ENCODE data around the gene ATRN. TPM values are rescaled to one million over a fixed set of nuclear protein-coding genes. Genes with fewer than 3 reads are reported as not detected.

The ATRN gene
- total and polyA plus RNA-seq, 2 experiments from 2014 or later = 14.7 to 71.1 TPM

DNA sequence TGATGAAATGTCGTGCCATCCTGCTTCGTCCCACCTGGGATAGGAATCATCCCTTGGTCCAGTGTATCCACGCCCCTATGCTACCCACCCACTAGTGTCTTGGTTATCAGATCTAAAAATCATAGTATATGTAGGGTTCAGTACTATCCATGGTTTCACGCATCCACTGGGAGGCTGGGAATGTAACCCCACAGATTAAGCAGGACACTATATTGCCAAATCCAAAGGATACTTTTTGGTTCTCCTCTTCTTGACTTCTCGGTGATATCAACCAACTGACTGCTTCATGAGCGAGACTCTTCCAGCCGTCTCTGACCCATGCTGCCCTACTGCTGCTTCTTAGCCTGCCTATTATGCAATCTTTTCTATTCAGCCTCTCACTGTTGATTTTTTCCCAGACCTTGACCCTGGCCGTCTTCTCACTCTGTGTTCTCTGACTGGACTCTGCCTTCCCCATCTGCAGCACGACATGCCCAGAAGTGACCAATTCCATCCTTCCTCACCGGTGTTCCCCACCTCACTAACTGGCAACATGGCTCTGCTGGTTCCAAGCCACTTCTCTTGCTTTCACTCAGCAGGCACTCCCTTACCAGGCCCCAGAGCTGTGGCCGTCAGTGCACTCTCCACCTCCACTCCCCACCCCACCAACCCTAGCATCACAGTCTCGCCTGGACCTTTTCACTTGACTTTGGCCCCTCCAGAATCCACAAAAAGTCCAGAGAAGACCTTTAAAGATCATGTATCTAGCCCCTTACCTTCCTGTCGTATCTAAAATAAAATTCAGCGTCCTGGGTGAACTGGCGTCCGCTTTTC, 157.9 kb downstream of the ATRN start:
- no peak overlapping the region for H3K4me2 ChIP-seq
- no peaks in the 10 kb centered on the region for H3K4me1 ChIP-seq (ENCODE audit: insufficient read depth)
- H3K79me2 ChIP-seq = no peaks in the 10 kb centered on the region
- no peak for DNase-seq (ENCODE audit: low spot score)
- no peaks in the 10 kb centered on the region for H3K9me3 ChIP-seq (ENCODE audit: low read depth)
- no peak overlapping the region for H3K4me3 ChIP-seq
- H3K27ac ChIP-seq = no peak overlapping the region
- TF ChIP-seq EZH2phosphoT487 (IDR thresholded peaks at IDR 0.05; ENCODE audit: low read depth, severe bottlenecking, unreplicated experiment) (no peak), CTCF (IDR thresholded peaks at IDR 0.05; ENCODE audit: poor library complexity) (no peak), EZH2 (IDR thresholded peaks at IDR 0.05; ENCODE audit: borderline replicate concordance) (no peak)
- H3K9me2 ChIP-seq (replicated peaks; ENCODE audit: insufficient read depth) = no peaks in the 10 kb centered on the region
- H2AFZ ChIP-seq = no peak overlapping the region
- no peaks in the 10 kb centered on the region for H3K36me3 ChIP-seq (replicated peaks; ENCODE audit: insufficient read depth, low read depth)
- H4K20me1 ChIP-seq (ENCODE audit: insufficient read depth, poor library complexity, severe bottlenecking) = no peaks in the 10 kb centered on the region
- H3K27me3 ChIP-seq = no peaks in the 10 kb centered on the region
- 92% methylated on average over 16 of the region's 16 CpGs for WGBS (ENCODE audit: low lambda C conversion rate, missing lambda C conversion rate)

- Histone ChIP-seq H3K36me3 (replicated peaks; ENCODE audit: insufficient read depth, low read depth) (no peaks in the 10 kb centered on the region), H3K4me3 (no peak overlapping the region), H4K20me1 (ENCODE audit: insufficient read depth, poor library complexity, severe bottlenecking) (no peaks in the 10 kb centered on the region), H3K9me3 (ENCODE audit: low read depth) (no peaks in the 10 kb centered on the region), H3K4me1 (ENCODE audit: insufficient read depth) (no peaks in the 10 kb centered on the region), H2AFZ (no peak overlapping the region), H3K9me2 (replicated peaks; ENCODE audit: insufficient read depth) (no peaks in the 10 kb centered on the region), H3K27me3 (no peaks in the 10 kb centered on the region), H3K4me2 (no peak overlapping the region), H3K27ac (no peak overlapping the region), H3K79me2 (no peaks in the 10 kb centered on the region)
- TF ChIP-seq EZH2 (IDR thresholded peaks at IDR 0.05; ENCODE audit: borderline replicate concordance) = no peak
- 78% methylated on average over 2 of the region's 2 CpGs for WGBS (ENCODE audit: low lambda C conversion rate, missing lambda C conversion rate)
- DNase-seq (ENCODE audit: low spot score) = no peak
Observed at GRCh38 chr20:3629893-3630292, 159.1 kb downstream of the ATRN start.

DNA sequence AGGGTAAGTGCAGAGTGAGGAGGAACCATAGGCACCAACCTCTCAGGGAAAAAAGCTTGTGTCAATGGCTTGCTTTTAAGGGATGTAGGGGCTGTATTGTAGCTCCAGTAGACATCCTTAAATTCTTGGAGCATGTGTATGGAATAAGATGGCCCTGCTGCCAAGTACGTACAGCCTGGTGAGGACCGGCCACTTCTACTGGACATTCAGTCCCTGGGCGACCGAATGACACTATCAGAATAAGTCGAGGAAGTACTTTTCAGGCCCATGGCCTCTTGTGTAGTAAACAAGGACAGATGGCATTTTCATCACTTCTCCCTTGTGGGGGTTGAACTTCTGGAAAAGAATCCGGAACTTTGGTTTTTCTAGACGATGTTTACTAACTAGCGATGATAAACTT, 159.6 kb downstream of the ATRN start:
- no peaks in the 10 kb centered on the region for H3K36me3 ChIP-seq (replicated peaks; ENCODE audit: insufficient read depth, low read depth)
- H3K4me2 ChIP-seq = no peak overlapping the region
- no peak overlapping the region for H3K27ac ChIP-seq
- H3K9me2 ChIP-seq (replicated peaks; ENCODE audit: insufficient read depth) = no peaks in the 10 kb centered on the region
- H3K4me1 ChIP-seq (ENCODE audit: insufficient read depth) = no peaks in the 10 kb centered on the region
- H3K9me3 ChIP-seq (ENCODE audit: low read depth) = no peaks in the 10 kb centered on the region
- H3K27me3 ChIP-seq = no peaks in the 10 kb centered on the region
- no peak overlapping the region for H3K4me3 ChIP-seq
- no peak for TF ChIP-seq EZH2 (IDR thresholded peaks at IDR 0.05; ENCODE audit: borderline replicate concordance)
- no peak for TF ChIP-seq CTCF (IDR thresholded peaks at IDR 0.05; ENCODE audit: poor library complexity)
- TF ChIP-seq EZH2phosphoT487 (IDR thresholded peaks at IDR 0.05; ENCODE audit: low read depth, severe bottlenecking, unreplicated experiment) = no peak
- H2AFZ ChIP-seq = no peak overlapping the region
- H3K79me2 ChIP-seq = no peaks in the 10 kb centered on the region
- whole genome bisulfite sequencing (ENCODE audit: low lambda C conversion rate, missing lambda C conversion rate) = 96% methylated on average over 8 of the region's 8 CpGs
- no peaks in the 10 kb centered on the region for H4K20me1 ChIP-seq (ENCODE audit: insufficient read depth, poor library complexity, severe bottlenecking)
- DNase-seq (ENCODE audit: low spot score) = no peak

DNA sequence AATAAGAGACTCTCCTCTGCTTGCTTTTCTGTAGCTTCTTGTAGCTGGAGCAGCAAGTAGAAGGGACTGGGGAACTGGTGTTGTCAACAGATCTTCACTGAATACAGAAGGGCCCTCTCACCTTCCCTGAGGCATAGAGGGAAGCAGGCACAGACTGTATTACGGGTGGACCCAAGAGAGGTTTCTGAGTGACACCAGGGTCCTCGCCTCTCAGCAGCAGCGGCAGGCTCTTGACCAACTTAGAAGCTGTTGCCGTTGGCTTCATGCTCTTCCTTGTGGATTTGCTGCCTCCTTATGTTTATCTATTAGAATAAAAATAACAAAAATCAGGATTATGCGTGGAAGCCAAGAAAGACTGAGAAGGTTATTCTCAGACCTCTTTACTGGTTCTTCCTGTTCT, 160.7 kb downstream of the ATRN start:
- Histone ChIP-seq H3K9me3 (ENCODE audit: low read depth) (no peaks in the 10 kb centered on the region), H3K4me3 (no peak overlapping the region), H3K27ac (no peak overlapping the region), H3K4me2 (no peak overlapping the region), H3K36me3 (replicated peaks; ENCODE audit: insufficient read depth, low read depth) (no peaks in the 10 kb centered on the region), H3K9me2 (replicated peaks; ENCODE audit: insufficient read depth) (no peaks in the 10 kb centered on the region), H3K79me2 (no peaks in the 10 kb centered on the region), H2AFZ (no peak overlapping the region), H3K27me3 (no peaks in the 10 kb centered on the region), H3K4me1 (ENCODE audit: insufficient read depth) (no peaks in the 10 kb centered on the region), H4K20me1 (ENCODE audit: insufficient read depth, poor library complexity, severe bottlenecking) (no peaks in the 10 kb centered on the region)
- 95% methylated on average over 5 of the region's 5 CpGs for WGBS (ENCODE audit: low lambda C conversion rate, missing lambda C conversion rate)
- no peak for DNase-seq (ENCODE audit: low spot score)
- TF ChIP-seq EZH2phosphoT487 (IDR thresholded peaks at IDR 0.05; ENCODE audit: low read depth, severe bottlenecking, unreplicated experiment) (no peak), EZH2 (IDR thresholded peaks at IDR 0.05; ENCODE audit: borderline replicate concordance) (no peak), CTCF (IDR thresholded peaks at IDR 0.05; ENCODE audit: poor library complexity) (no peak)

Measured in hepatocyte (in vitro differentiated cells).